ENCODE data around the gene HDLBP.
"Not testable (repeated sequence)": the region's sequence is repeated elsewhere in the genome, so short reads cannot be mapped to it uniquely, and the experiment has no call there.

The HDLBP gene

DNA sequence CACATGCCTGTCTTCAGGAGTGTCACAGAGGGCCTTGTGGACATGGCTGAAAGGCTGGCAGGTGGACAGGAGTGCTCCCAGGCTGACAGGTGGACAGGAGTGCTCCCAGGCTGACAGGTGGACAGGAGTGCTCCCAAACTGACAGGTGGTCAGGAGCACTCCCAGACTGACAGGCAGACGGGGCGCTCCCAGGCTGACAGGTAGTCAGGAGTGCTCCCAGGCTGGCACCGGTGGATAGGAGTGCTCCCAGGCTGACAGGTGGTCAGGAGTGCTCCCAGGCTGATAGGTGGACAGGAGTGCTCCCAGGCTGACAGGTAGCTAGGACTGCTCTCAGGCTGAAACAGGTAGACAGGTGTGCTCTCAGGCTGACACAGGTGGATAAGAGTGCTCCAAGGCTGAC is 110.4 kb downstream of the HDLBP start:
- DNase-seq, result no peak

DNA sequence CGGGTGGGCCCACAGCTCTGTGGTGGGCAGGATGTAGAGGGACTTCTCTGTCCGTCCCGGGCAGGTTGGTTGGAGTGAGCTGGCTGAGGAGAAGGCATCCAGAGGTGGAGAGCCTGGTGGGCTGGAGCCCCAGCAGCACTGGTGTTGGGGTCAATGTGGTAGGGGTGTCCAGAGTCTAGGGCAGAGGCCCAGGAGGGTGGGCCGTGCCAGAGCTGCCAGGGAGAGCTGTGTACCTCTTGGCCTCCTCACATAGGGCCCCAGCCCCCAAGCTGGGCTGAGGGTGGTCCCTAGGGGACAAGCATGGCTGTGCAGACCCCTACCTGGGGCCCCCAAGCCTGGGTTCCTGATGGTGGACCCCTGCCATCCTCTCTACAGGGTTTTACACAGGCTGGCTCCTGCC is 111.0 kb downstream of the HDLBP start:
- no peak for DNase-seq

GRCh38 chr2:241204010-241204384 is 111.5 kb downstream of the HDLBP start:
- DNase-seq, result no peak

GRCh38 chr2:241203218-241204009 is 112.1 kb downstream of the HDLBP start:
- no peak for DNase-seq

DNA sequence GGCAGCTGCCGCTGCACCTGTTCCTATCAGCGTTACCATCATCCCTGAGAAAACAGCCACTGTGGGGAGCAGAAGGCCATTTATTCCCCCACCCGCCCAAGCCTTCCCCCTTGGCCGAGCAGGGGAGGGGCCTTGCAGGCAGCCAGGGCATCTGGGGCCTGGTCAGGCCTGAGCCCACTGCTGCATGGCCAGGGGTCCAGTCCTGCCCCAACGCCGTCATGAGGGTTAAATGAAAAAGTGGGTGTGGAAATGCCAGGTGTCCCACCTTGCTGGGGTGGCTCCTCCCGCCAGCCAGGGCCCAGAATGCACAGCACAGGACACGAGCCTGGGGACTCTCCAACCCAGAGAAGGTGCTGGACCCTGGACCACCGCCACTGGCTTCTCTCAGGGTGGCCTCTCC is 112.8 kb downstream of the HDLBP start:
- DNase-seq, result no peak

DNA sequence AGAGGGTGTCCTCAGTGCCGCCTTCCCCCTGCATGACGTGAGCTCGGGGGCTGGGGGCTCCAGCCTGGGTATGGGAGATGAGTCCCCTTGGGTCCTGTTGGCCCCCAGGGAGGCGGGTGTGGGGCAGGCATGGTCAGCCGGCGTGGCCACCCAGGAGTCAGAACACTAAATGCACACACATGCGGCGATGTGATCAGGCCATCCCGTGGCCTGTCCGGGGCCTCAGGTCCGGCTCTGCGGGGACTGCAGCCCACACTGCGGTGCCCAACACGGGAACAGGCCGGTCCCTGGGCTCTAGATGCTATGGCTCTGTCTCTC is 113.2 kb downstream of the HDLBP start:
- no peak for DNase-seq

GRCh38 chr2:241201445-241202267 is 113.8 kb downstream of the HDLBP start:
- DNase-seq, result no peak

DNA sequence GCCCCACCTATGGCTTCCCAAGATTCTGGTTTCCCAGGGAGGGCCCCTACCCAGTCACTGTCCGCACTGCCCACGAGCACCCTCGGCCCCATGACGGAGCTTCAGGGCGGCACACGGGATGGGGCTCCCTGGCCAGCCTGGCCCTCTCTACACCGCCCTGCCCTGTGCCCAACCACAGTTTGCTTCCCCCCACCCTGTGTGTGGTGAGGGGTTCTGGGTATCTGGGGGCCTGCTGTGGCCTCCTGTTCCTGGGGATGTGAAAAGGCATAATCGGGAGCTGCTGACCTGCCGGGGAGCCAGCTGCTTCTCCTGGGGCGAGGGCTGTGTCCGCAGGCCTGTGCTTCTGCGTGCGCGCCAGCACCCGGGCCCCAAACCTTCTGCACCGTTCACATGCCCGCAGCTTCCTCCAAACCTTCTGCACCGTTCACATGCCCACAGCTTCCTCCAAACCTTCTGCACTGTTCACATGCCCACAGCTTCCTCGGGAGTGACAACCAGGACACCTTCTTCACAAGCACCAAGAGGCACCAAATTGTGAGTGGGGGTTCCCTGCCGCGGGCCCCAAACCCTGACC is 114.6 kb downstream of the HDLBP start:
- no peak for DNase-seq

DNA sequence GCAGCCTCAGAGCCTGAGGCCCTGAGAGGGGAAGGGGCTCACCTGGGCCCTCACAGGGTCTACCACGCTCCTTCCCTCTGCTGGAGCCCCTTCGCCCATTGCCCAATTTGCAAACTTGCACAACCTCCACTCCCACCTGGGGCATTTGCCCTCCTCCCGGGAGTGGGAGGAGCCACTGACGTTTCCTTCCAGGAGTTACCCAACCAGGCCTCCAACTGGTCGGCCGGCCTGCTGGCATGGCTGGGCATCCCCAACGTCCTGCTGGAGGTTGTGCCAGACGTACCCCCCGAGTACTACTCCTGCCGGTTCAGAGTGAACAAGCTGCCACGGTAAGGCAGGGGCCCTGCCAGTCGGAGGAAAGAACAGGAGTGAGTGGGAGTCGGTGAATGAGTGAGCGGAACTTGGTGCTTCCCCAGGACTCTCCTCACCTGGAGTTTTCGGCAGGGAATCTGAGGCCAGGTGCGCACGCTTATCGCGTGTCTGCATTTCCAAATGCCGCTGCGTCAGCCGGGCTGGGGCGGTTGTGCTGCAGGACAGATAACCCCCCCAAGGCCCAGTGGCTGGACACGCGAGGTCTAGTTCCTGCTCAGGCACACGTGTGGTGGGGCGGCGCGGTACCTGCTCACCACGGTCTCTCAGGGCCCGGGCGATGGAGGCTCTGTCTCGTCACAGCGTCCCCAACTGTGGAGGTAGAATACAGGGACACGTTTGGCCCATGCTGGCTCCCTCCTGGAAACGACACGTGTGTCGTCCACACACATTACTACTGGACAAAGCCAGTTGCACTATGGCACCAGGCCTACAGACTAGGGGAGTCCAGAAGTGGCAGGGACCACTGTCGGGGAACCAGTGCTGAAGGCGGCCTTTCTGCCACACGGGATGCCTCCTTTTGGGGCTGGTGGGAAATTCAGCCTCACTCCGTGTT is 115.3 kb downstream of the HDLBP start:
- DNase-seq, result no peak

DNA sequence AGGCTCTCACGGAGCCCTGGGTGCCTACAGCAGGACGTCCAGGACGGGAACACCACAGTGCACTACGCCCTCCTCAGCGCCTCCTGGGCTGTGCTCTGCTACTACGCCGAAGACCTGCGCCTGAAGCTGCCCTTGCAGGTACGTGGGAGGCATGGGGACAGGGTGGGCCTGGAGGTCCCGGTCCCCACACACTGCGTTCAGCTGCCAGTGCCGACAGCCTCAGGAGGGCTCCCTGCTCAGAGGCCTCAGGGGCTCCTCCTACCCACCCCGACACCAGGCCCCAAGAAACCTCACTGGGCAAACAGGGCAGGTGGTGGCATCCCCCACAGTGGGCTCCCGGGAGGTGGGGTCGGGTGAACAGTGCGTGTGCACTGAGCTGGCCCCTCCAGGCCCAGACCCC is 116.2 kb downstream of the HDLBP start:
- no peak for DNase-seq

- DNase-seq, result no peak
Measured at GRCh38 chr2:241198381-241199279, 116.8 kb downstream of the HDLBP start.

- no peak for DNase-seq
Measured at GRCh38 chr2:241197947-241198346, 117.5 kb downstream of the HDLBP start.

- not testable (repeated sequence) for DNase-seq
Measured at GRCh38 chr2:241197246-241197645, 118.2 kb downstream of the HDLBP start.

GRCh38 chr2:241195506-241196130 is 119.9 kb downstream of the HDLBP start:
- DNase-seq, result no peak

GRCh38 chr2:241194811-241195210 is 120.7 kb downstream of the HDLBP start:
- no peak for DNase-seq

GRCh38 chr2:241193271-241193670 is 122.2 kb downstream of the HDLBP start:
- DNase-seq, result no peak

DNA sequence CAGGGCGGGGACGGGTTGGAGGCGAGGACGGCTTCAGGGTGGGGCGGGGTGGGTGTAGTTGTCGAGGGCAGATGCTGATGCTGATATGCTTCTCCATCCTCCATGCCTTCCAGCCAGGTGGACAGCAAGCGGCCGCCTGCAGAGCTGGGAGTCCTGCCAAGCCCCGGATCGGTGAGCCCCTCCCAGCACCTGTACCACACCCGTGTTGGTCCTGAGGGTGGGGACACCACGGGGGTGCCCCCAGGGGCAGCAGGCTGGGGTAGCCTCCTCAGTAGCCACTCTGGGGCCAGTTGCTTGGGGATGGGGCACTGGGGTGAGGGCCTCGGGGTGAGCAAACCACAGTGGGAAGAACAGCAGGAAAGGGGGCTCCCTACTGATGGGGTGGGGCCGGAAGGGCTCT is 124.4 kb downstream of the HDLBP start:
- no peak for DNase-seq

- DNase-seq, result no peak
Measured at GRCh38 chr2:241190291-241190981, 125.0 kb downstream of the HDLBP start.

GRCh38 chr2:241189856-241190201 is 125.6 kb downstream of the HDLBP start:
- DNase-seq, result no peak

GRCh38 chr2:241189093-241189855 is 126.2 kb downstream of the HDLBP start:
- no peak for DNase-seq

Data from fibroblast of skin of right biceps (primary cell).